ENCODE measurements around the gene AATF.

DNA sequence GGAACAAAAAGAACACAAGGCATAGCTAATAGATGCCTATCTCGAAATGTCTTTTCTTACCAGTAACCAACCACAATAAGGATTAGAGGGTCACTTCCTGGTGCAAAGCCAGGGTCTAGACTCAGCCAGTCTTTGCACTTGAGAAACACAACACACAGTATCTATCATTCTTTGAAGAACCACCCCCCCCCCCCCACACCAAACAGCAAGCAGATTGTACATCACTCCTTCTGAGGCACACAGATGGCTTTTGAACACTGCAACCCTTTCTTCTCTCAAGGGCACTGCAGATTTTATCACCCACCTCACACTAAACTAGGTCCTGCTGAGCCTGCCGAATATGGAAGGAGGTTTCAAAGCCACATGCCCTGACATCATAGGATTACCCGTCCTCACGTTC lies 145.6 kb downstream of the AATF start:
- TF ChIP-seq, protein P1, sequence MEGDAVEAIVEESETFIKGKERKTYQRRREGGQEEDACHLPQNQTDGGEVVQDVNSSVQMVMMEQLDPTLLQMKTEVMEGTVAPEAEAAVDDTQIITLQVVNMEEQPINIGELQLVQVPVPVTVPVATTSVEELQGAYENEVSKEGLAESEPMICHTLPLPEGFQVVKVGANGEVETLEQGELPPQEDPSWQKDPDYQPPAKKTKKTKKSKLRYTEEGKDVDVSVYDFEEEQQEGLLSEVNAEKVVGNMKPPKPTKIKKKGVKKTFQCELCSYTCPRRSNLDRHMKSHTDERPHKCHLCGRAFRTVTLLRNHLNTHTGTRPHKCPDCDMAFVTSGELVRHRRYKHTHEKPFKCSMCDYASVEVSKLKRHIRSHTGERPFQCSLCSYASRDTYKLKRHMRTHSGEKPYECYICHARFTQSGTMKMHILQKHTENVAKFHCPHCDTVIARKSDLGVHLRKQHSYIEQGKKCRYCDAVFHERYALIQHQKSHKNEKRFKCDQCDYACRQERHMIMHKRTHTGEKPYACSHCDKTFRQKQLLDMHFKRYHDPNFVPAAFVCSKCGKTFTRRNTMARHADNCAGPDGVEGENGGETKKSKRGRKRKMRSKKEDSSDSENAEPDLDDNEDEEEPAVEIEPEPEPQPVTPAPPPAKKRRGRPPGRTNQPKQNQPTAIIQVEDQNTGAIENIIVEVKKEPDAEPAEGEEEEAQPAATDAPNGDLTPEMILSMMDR (IDR thresholded peaks at IDR 0.05 in 4 of 5, conservative IDR thresholded peaks at IDR 0.05 in 1 of 5) = no peak
- no peak for TF ChIP-seq POLR2A (IDR thresholded peaks at IDR 0.05)

Measured in gastrocnemius medialis (tissue), 4 donors.